WTC11 (cell line): ENCODE data around the gene GTF3C4. TPM values are rescaled to one million over a fixed set of nuclear protein-coding genes. Genes with fewer than 3 reads are reported as not detected.

Experiments
- ATAC-seq: fragments of 200-7000 bp; cut with Tn5 transposase; 2 replicates; pipeline ENCODE4 v1.10.0; 2021; ENCODE audit warnings: mild to moderate bottlenecking, moderate library complexity
- CTCF ChIA-PET: fragments of 300-600 bp; sonication (Branson Sonifier 250); formaldehyde crosslinking; loops from one replicate; lab custom pipeline; 2021; ENCODE audit warnings: antibody characterized with exemption; lab: Charles Lee
- POLR2A ChIA-PET: fragments of 350-600 bp; sonication (Branson Sonifier 250); formaldehyde crosslinking; loops from one replicate; lab custom pipeline; 2021; ENCODE audit warnings: antibody characterized with exemption; lab: Charles Lee
- DNase-seq: peaks from one replicate; pipeline ENCODE4 v3.0.0; 2021; ENCODE audit warnings: low spot score
- H3K27ac Mint-ChIP-seq: 2 replicates; pipeline ENCODE4 v1.8.0; 2021; ENCODE audit warnings: mixed read lengths
- H3K27me3 Mint-ChIP-seq: 2 replicates; pipeline ENCODE4 v1.8.0; 2021; ENCODE audit warnings: low read depth, mild to moderate bottlenecking, moderate library complexity, mixed read lengths
- H3K36me3 Mint-ChIP-seq: 2 replicates; pipeline ENCODE4 v1.8.0; 2021; ENCODE audit warnings: mixed read lengths
- H3K4me1 Mint-ChIP-seq: 2 replicates; pipeline ENCODE4 v1.8.0; 2022; ENCODE audit warnings: mixed read lengths
- H3K4me3 Mint-ChIP-seq: 2 replicates; pipeline ENCODE4 v1.8.0; 2021; ENCODE audit warnings: mild to moderate bottlenecking, moderate library complexity, mixed read lengths
- H3K9me3 Mint-ChIP-seq: 2 replicates; pipeline ENCODE4 v1.8.0; 2021; ENCODE audit warnings: mixed read lengths
- CREB1 ChIP-seq: sonication (generic); formaldehyde crosslinking; IDR thresholded peaks from 2 replicates; pipeline ENCODE4 v1.8.0; 2023; ENCODE audit warnings: mild to moderate bottlenecking, missing genetic modification reagents
- ESRRA ChIP-seq: sonication (generic); formaldehyde crosslinking; IDR thresholded peaks from 2 replicates; pipeline ENCODE4 v1.8.1; 2022; ENCODE audit warnings: mild to moderate bottlenecking, missing genetic modification reagents, borderline replicate concordance
- FOXJ3 ChIP-seq: sonication (generic); formaldehyde crosslinking; IDR thresholded peaks from 2 replicates; pipeline ENCODE4 v1.9.0; 2021; ENCODE audit warnings: missing genetic modification reagents, mild to moderate bottlenecking, borderline replicate concordance
- HMGXB4 ChIP-seq: sonication (generic); formaldehyde crosslinking; IDR thresholded peaks from 2 replicates; pipeline ENCODE4 v1.8.1; 2023; ENCODE audit warnings: mild to moderate bottlenecking, moderate library complexity, missing genetic modification reagents
- KAT7 ChIP-seq: sonication (generic); formaldehyde crosslinking; IDR thresholded peaks from 2 replicates; pipeline ENCODE4 v1.8.1; 2023; ENCODE audit warnings: missing genetic modification reagents, mild to moderate bottlenecking, borderline replicate concordance
- NR2C2 ChIP-seq: sonication (generic); formaldehyde crosslinking; IDR thresholded peaks from 2 replicates; pipeline ENCODE4 v1.8.0; 2022; ENCODE audit warnings: mild to moderate bottlenecking, missing genetic modification reagents
- ZNF317 ChIP-seq: sonication (generic); formaldehyde crosslinking; IDR thresholded peaks from 2 replicates; pipeline ENCODE4 v1.8.1; 2023; ENCODE audit warnings: low read depth, mild to moderate bottlenecking, moderate library complexity, missing genetic modification reagents, borderline replicate concordance
- ZNF512 ChIP-seq: sonication (generic); formaldehyde crosslinking; IDR thresholded peaks from 2 replicates; pipeline ENCODE4 v1.8.1; 2022; ENCODE audit warnings: missing genetic modification reagents, borderline replicate concordance
- ZNF532 ChIP-seq: fragments of 250-450 bp; sonication (Bioruptor Pico); IDR thresholded peaks from 2 replicates; pipeline ENCODE4 v1.9.0; 2021; ENCODE audit warnings: mild to moderate bottlenecking, borderline replicate concordance
- ZNF671 ChIP-seq: fragments of 250-450 bp; sonication (Bioruptor Pico); IDR thresholded peaks from 2 replicates; pipeline ENCODE4 v1.8.0; 2021; ENCODE audit warnings: mild to moderate bottlenecking
- total RNA-seq: library from RNA; stranded (reverse); gene quantifications from 3 replicates; pipeline ENCODE4 v1.2.3, GENCODE V29; 2021
- TF ChIP-seq, protein P1 (sequence below): sonication (generic); formaldehyde crosslinking; IDR thresholded peaks from 2 replicates; pipeline ENCODE4 v1.8.1; 2023; ENCODE audit warnings: mild to moderate bottlenecking, missing genetic modification reagents, borderline replicate concordance
- TF ChIP-seq, protein P2 (sequence below): sonication (generic); formaldehyde crosslinking; IDR thresholded peaks from 2 replicates; pipeline ENCODE4 v1.8.0; 2022; ENCODE audit warnings: mild to moderate bottlenecking, missing genetic modification reagents

GTF3C4 gene
- total RNA-seq, 1 experiment from 2014 or later: 31.6 TPM

- no peak for TF ChIP-seq ZNF532
- TF ChIP-seq ZNF512: no peak
- TF ChIP-seq, protein P1, sequence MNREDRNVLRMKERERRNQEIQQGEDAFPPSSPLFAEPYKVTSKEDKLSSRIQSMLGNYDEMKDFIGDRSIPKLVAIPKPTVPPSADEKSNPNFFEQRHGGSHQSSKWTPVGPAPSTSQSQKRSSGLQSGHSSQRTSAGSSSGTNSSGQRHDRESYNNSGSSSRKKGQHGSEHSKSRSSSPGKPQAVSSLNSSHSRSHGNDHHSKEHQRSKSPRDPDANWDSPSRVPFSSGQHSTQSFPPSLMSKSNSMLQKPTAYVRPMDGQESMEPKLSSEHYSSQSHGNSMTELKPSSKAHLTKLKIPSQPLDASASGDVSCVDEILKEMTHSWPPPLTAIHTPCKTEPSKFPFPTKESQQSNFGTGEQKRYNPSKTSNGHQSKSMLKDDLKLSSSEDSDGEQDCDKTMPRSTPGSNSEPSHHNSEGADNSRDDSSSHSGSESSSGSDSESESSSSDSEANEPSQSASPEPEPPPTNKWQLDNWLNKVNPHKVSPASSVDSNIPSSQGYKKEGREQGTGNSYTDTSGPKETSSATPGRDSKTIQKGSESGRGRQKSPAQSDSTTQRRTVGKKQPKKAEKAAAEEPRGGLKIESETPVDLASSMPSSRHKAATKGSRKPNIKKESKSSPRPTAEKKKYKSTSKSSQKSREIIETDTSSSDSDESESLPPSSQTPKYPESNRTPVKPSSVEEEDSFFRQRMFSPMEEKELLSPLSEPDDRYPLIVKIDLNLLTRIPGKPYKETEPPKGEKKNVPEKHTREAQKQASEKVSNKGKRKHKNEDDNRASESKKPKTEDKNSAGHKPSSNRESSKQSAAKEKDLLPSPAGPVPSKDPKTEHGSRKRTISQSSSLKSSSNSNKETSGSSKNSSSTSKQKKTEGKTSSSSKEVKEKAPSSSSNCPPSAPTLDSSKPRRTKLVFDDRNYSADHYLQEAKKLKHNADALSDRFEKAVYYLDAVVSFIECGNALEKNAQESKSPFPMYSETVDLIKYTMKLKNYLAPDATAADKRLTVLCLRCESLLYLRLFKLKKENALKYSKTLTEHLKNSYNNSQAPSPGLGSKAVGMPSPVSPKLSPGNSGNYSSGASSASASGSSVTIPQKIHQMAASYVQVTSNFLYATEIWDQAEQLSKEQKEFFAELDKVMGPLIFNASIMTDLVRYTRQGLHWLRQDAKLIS (CRISPR knock-in tag): no peak
- TF ChIP-seq NR2C2: no peak
- no peak for TF ChIP-seq FOXJ3 (CRISPR knock-in tag)
- TF ChIP-seq, protein P2, sequence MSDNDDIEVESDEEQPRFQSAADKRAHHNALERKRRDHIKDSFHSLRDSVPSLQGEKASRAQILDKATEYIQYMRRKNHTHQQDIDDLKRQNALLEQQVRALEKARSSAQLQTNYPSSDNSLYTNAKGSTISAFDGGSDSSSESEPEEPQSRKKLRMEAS (CRISPR knock-in tag): no peak
- TF ChIP-seq ZNF317 (CRISPR knock-in tag): no peak
- TF ChIP-seq, all 79 proteins: peak for 0
These were observed 22.9 kb upstream of the GTF3C4 start (continued) for GRCh38 chr9:132647355-132647754.

GRCh38 chr9:132647806-132648205 is 22.5 kb upstream of the GTF3C4 start:
- no peak for ATAC-seq
- DNase-seq: no peak
- no peaks in the 10 kb centered on the region for H3K9me3 Mint-ChIP-seq
- no peaks in the 10 kb centered on the region for H3K4me1 Mint-ChIP-seq
- H3K36me3 Mint-ChIP-seq: peaks cover 64% of the 10 kb centered on the region
- TF ChIP-seq ZNF671 (CRISPR knock-in tag) (no peak), KAT7 (CRISPR knock-in tag) (no peak), ESRRA (CRISPR knock-in tag) (no peak)
- POLR2A ChIA-PET: no interaction called here
- H3K27me3 Mint-ChIP-seq: no peaks in the 10 kb centered on the region
- no peak overlapping the region for H3K27ac Mint-ChIP-seq
- no peak overlapping the region for H3K4me3 Mint-ChIP-seq
- CTCF ChIA-PET: no interaction called here

DNA sequence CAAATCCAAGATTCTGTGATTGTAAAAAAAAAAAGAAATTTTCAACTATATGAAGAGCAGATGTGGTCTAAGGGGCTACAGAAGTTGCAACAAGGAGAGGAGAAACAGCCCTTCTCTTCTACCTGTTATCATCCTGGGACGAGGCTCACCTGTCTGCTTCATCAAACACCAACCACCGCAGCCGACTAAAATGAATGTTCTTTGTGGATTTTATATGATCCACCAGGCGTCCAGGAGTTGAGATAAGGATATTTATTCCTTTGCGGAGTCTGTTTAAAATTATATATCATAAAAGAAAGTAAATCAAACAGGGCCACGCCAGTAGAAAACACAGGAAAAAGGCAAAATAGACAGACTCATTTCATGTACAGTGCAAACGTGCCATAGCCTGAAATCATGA is 22.0 kb upstream of the GTF3C4 start:
- CTCF ChIA-PET: no interaction called here
- H3K27ac Mint-ChIP-seq: no peak overlapping the region
- no peaks in the 10 kb centered on the region for H3K27me3 Mint-ChIP-seq
- no peaks in the 10 kb centered on the region for H3K9me3 Mint-ChIP-seq
- H3K36me3 Mint-ChIP-seq: peaks cover 60% of the 10 kb centered on the region
- no peaks in the 10 kb centered on the region for H3K4me1 Mint-ChIP-seq
- no peak for TF ChIP-seq CREB1 (CRISPR knock-in tag)
- TF ChIP-seq HMGXB4 (CRISPR knock-in tag): no peak
- TF ChIP-seq ZNF671 (CRISPR knock-in tag): no peak
- TF ChIP-seq, protein P2 (CRISPR knock-in tag): no peak
- POLR2A ChIA-PET: no interaction called here
- ATAC-seq (no peak), DNase-seq (no peak)
- no peak overlapping the region for H3K4me3 Mint-ChIP-seq
